Myocyte (in vitro differentiated cells): ENCODE measurements around the gene CHD3. TPM values are rescaled to one million over a fixed set of nuclear protein-coding genes. Genes with fewer than 3 reads are reported as not detected.

Experiments used
- DNase-seq: peaks from one replicate; pipeline ENCODE4 v3.0.0-alpha.2; 2012; ENCODE audit warnings: low read depth
- total RNA-seq: library from RNA; depleted of rRNA; stranded (reverse); fragments of >200 nt; gene quantifications from 2 replicates; pipeline ENCODE4 v1.2.3, GENCODE V29; 2014

CHD3 gene
- total RNA-seq, 1 donor from 2014 or later, result 104 TPM

GRCh38 chr17:7893187-7893880, 4.7 kb downstream of the CHD3 start:
- DNase-seq, result peak; percentile 81

GRCh38 chr17:7894226-7894625, 5.6 kb downstream of the CHD3 start:
- no peak for DNase-seq

DNA sequence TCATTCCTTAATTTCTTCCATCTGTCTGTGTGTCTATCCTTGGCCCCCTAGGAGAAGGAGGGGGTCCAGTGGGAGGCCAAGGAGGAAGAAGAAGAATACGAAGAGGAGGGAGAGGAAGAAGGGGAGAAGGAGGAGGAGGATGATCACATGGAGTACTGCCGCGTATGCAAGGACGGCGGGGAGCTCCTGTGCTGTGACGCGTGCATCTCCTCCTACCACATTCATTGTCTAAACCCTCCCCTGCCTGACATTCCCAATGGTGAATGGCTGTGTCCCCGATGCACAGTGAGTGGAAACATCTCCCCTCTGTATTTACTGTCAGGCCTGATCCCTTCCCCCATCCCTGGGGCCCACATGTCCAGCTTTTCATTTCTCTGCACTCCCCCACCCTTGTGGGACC, 6.3 kb downstream of the CHD3 start:
- DNase-seq, result no peak

GRCh38 chr17:7897090-7897489, 8.5 kb downstream of the CHD3 start:
- DNase-seq, result no peak

- peak; percentile 33 for DNase-seq
These were observed 9.2 kb downstream of the CHD3 start for GRCh38 chr17:7897773-7898172.

DNA sequence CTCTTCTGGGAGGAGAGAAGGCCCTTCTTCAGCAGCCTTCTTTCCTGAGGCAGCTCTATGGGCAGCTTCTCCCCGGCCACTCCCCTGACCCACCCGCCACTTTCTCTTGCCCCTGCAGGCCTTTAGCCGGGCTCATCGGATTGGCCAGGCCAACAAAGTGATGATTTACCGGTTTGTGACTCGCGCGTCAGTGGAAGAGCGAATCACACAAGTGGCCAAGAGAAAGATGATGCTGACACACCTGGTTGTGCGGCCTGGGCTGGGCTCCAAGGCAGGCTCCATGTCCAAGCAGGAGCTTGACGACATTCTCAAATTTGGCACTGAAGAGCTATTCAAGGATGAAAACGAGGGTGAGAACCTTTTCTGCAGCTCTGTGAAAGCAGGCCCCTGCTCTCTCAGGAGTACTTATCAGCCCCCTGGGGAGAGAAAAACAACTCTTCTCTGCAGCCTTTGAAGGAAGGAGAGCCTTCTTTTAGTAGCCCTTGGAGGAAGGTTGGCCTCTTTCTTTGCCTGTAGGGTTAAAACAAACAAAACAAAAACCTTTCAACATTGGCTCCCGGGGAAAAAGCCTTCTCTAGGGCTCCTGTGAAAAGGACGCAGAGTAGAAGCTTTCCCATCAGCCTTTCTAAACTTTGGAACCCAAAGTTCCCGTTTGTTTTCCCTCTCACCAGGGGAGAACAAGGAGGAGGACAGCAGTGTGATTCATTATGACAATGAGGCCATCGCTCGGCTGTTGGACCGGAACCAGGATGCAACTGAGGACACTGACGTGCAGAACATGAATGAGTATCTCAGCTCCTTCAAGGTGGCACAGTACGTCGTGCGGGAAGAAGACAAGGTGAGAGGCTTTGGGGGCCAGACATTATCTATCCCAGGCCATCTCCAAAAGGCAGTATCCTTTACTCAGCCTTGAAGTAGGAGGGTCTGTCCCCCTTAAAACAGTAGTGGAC, 14.8 kb downstream of the CHD3 start:
- no peak for DNase-seq

- DNase-seq, result no peak
These were observed 20.5 kb downstream of the CHD3 start for GRCh38 chr17:7909089-7909488.

DNA sequence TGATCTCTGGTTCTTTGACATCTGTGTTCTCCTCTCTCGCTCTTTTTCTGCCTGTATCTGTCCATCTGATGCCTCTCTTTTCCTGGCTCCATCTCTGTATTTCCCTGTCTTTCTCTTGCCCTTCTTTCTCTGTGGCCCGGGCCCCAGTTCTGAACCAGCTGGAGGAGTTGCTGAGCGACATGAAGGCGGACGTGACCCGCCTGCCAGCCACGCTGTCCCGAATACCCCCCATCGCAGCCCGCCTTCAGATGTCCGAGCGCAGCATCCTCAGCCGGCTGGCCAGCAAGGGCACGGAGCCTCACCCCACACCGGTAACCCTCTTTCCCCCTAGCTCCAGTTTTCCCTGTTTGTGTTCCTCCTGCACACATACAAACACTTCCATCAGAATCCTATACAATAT, 21.7 kb downstream of the CHD3 start:
- DNase-seq, result no peak

GRCh38 chr17:7910711-7911110, 22.1 kb downstream of the CHD3 start:
- no peak for DNase-seq

DNA sequence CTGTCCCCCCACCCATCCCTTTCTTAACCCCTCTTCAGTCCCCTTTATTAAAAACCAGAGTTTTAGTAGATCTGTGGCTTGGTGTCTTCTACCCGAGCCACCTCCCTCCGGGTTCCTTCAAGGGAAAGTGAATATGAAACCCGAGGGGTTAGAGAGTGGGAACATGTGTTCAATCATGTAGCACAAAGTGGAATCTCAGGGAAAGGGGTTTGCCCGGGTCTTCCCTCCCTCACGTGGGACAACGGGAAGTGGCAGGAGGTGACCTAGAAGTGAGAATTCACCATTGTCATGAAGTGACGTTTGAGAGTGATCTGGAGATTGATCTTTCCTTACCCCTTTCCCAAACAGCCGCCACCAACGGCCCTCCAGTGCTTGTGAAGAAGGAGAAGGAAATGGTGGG, 22.5 kb downstream of the CHD3 start:
- no peak for DNase-seq

- DNase-seq, result peak; percentile 70
These were observed 24.4 kb downstream of the CHD3 start for GRCh38 chr17:7912927-7913524.

DNA sequence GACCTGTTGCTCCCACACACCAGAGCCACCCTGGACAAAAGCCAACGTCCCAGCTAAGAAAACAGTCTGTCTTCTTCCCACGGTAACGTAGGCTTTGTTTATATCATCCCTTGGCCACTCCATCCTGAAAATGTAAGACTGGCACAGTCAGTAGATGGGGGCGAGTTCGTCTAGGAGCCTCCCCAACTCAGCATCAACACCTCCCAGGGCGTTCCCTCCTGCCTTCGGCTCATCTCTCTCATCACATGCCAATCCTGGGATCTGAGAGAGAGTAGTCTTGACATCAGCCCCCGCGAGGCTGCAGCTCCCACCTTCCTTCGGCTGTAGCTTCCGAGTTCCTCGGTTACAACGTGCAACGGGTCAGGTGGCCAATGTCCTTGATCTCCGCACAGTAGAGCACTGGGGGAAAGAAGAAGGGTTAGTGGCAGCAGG, 26.6 kb downstream of the CHD3 start:
- no peak for DNase-seq

GRCh38 chr17:7915611-7916384, 27.2 kb downstream of the CHD3 start, which contains the start of gene RNF227:
Gene RNF227, minus strand, starts transcription at chr17:7916289. Its CDS starts 94 bp downstream, at chr17:7916195.
- peak; percentile 93 for DNase-seq

DNA sequence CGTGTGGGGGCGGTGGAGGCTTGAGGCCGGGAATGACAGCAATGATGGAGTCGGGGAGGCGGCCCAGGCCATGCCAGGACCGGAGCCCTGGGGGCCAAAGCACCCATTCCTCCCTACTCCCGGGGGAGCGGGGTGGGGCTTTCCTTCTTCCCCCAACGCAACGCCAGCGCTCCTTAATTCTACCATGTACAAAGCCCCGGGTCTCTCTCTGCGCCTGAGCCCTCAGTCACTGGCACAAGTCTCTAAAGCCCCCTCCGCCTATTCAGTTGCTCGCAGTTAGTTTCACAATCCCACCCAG, 27.7 kb downstream of the CHD3 start:
- no peak for DNase-seq

DNA sequence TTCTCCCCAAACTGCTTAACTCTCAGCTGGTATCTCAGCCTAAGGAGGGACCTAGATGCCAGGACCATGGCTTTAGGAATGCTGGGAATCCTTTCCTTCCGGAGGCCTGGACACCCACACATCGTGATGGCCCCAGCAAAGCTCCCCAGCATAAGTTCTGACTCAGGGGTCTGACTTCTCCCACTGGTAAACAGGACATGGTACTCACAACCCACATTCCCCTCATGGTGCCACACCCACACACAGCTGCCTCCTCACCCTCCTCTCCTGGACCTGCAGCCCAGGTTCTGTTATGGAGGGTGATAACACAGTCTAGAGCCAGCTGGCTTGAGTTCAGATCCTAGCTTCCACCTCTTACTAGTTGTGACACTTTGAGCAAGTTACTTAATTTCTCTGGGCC, 28.2 kb downstream of the CHD3 start:
- peak; percentile 77 for DNase-seq

- no peak for DNase-seq
These were observed 33.8 kb downstream of the CHD3 start for GRCh38 chr17:7922269-7922844.

- DNase-seq, result no peak
These were observed 34.4 kb downstream of the CHD3 start for GRCh38 chr17:7922845-7923628.

- DNase-seq, result no peak
These were observed 39.0 kb downstream of the CHD3 start for GRCh38 chr17:7927596-7927995.

GRCh38 chr17:7929158-7930023, 40.8 kb downstream of the CHD3 start, which contains the start of gene KCNAB3:
Gene KCNAB3, minus strand, starts transcription at chr17:7929856. Its CDS starts 421 bp downstream, at chr17:7929435.
- no peak for DNase-seq
